ENCODE measurements around the gene MAGED1.

The MAGED1 gene

GRCh38 chrX:51855698-51856097 lies 37.7 kb upstream of the MAGED1 start:
- TF ChIP-seq CTCF (IDR thresholded peaks at IDR 0.05) (no peak), ZFX (IDR thresholded peaks at IDR 0.05; ENCODE audit: borderline replicate concordance) (no peak)
- H3K27ac ChIP-seq = no peak overlapping the region

GRCh38 chrX:51857159-51857733 lies 36.2 kb upstream of the MAGED1 start:
- TF ChIP-seq ZFX (IDR thresholded peaks at IDR 0.05; ENCODE audit: borderline replicate concordance) (no peak), CTCF (IDR thresholded peaks at IDR 0.05) (no peak)
- no peak overlapping the region for H3K27ac ChIP-seq

- TF ChIP-seq ZFX (IDR thresholded peaks at IDR 0.05; ENCODE audit: borderline replicate concordance) = no peak
- TF ChIP-seq CTCF (IDR thresholded peaks at IDR 0.05) = peak; percentile 30
- no peak overlapping the region for H3K27ac ChIP-seq
Observed at GRCh38 chrX:51860679-51861078, 32.7 kb upstream of the MAGED1 start.

- TF ChIP-seq CTCF (IDR thresholded peaks at IDR 0.05) (no peak), ZFX (IDR thresholded peaks at IDR 0.05; ENCODE audit: borderline replicate concordance) (no peak)
- no peak overlapping the region for H3K27ac ChIP-seq
Observed at GRCh38 chrX:51862920-51863319, 30.5 kb upstream of the MAGED1 start.

GRCh38 chrX:51866210-51866609 lies 27.2 kb upstream of the MAGED1 start:
- TF ChIP-seq ZFX (IDR thresholded peaks at IDR 0.05; ENCODE audit: borderline replicate concordance) = no peak
- no peak for TF ChIP-seq CTCF (IDR thresholded peaks at IDR 0.05)
- H3K27ac ChIP-seq = no peak overlapping the region

GRCh38 chrX:51867626-51868025 lies 25.8 kb upstream of the MAGED1 start:
- TF ChIP-seq CTCF (IDR thresholded peaks at IDR 0.05) (no peak), ZFX (IDR thresholded peaks at IDR 0.05; ENCODE audit: borderline replicate concordance) (no peak)
- H3K27ac ChIP-seq = no peak overlapping the region

- TF ChIP-seq ZFX (IDR thresholded peaks at IDR 0.05; ENCODE audit: borderline replicate concordance) = no peak
- no peak overlapping the region for H3K27ac ChIP-seq
Observed at GRCh38 chrX:51870354-51870753, 23.1 kb upstream of the MAGED1 start.

- H3K27ac ChIP-seq = no peak overlapping the region
- TF ChIP-seq ZFX (IDR thresholded peaks at IDR 0.05; ENCODE audit: borderline replicate concordance) (no peak), CTCF (IDR thresholded peaks at IDR 0.05) (no peak)
Observed at GRCh38 chrX:51874123-51874522, 19.3 kb upstream of the MAGED1 start.
